ENCODE results near the gene NOM1.

The NOM1 gene

GRCh38 chr7:157005456-157006204 lies 56.1 kb downstream of the NOM1 start:
- DNase-seq, result no peak

- DNase-seq, result no peak
Measured at GRCh38 chr7:157006205-157006747, 56.8 kb downstream of the NOM1 start.

GRCh38 chr7:157006829-157007469 lies 57.4 kb downstream of the NOM1 start:
- no peak for DNase-seq

GRCh38 chr7:157007470-157008066 lies 58.1 kb downstream of the NOM1 start:
- DNase-seq, result no peak

- no peak for DNase-seq
Measured at GRCh38 chr7:157008206-157009169, 59.0 kb downstream of the NOM1 start.

- DNase-seq, result no peak
Measured at GRCh38 chr7:157009170-157009777, 59.8 kb downstream of the NOM1 start.

GRCh38 chr7:157009778-157010587 lies 60.5 kb downstream of the NOM1 start:
- DNase-seq, result no peak

- peak; percentile 47 for DNase-seq
Measured at GRCh38 chr7:157010588-157011332, 61.2 kb downstream of the NOM1 start, which contains the start of gene MNX1. Gene MNX1 (minus strand): TSS chr7:157010663. CDS start chr7:157010350, 313 bp downstream.

- DNase-seq, result no peak
Measured at GRCh38 chr7:157011333-157012112, 62.0 kb downstream of the NOM1 start.

GRCh38 chr7:157012113-157012547 lies 62.6 kb downstream of the NOM1 start:
- no peak for DNase-seq

GRCh38 chr7:157013101-157013500 lies 63.6 kb downstream of the NOM1 start:
- no peak for DNase-seq

- DNase-seq, result no peak
Measured at GRCh38 chr7:157013602-157014549, 64.4 kb downstream of the NOM1 start.

GRCh38 chr7:157014635-157015555 lies 65.4 kb downstream of the NOM1 start:
- no peak for DNase-seq

GRCh38 chr7:157016024-157016351 lies 66.5 kb downstream of the NOM1 start:
- no peak for DNase-seq

- DNase-seq, result no peak
Measured at GRCh38 chr7:157016352-157017041, 67.0 kb downstream of the NOM1 start.

- no peak for DNase-seq
Measured at GRCh38 chr7:157017149-157017548, 67.6 kb downstream of the NOM1 start.
